CD4-positive, alpha-beta T cell treated with Interleukin-15 for 4 hours (primary cell): ENCODE results near the gene PCDHGA10.
"Not testable (repeated sequence)": the region's sequence is repeated elsewhere in the genome, so short reads cannot be mapped to it uniquely, and the experiment has no call there.

Source experiments
- DNase-seq: peaks from one replicate; pipeline ENCODE4 v3.0.0-alpha.2; 2020; ENCODE audit warnings: low spot score

The PCDHGA10 gene

GRCh38 chr5:141392429-141393198 is 20.2 kb upstream of the PCDHGA10 start, which contains the start of gene PCDHGA8:
Gene PCDHGA8 (plus strand): TSS chr5:141392633. CDS start chr5:141392814, 181 bp downstream.
- DNase-seq = no peak

GRCh38 chr5:141393267-141393666 is 19.5 kb upstream of the PCDHGA10 start:
- DNase-seq = no peak

GRCh38 chr5:141394401-141395187 is 18.2 kb upstream of the PCDHGA10 start:
- not testable (repeated sequence) for DNase-seq

GRCh38 chr5:141397756-141398551 is 14.8 kb upstream of the PCDHGA10 start, which contains the start of gene PCDHGB5:
Gene PCDHGB5 (plus strand): TSS chr5:141397947. CDS start chr5:141398128, 181 bp downstream.
- peak; percentile 31 for DNase-seq

GRCh38 chr5:141398608-141399007 is 14.2 kb upstream of the PCDHGA10 start:
- DNase-seq = no peak

- DNase-seq = no peak
These were observed 13.1 kb upstream of the PCDHGA10 start for GRCh38 chr5:141399555-141400258.

GRCh38 chr5:141402553-141403243 is 10.1 kb upstream of the PCDHGA10 start, which contains the start of gene PCDHGA9:
Gene PCDHGA9 (plus strand): TSS chr5:141402778. CDS start chr5:141402953, 175 bp downstream.
- no peak for DNase-seq

- DNase-seq = no peak
These were observed 9.4 kb upstream of the PCDHGA10 start for GRCh38 chr5:141403387-141403786.

GRCh38 chr5:141407790-141408505 is 4.8 kb upstream of the PCDHGA10 start, which contains the start of gene PCDHGB6:
Gene PCDHGB6 (plus strand): TSS chr5:141408021. CDS start chr5:141408203, 182 bp downstream.
- peak; percentile 26 for DNase-seq

- DNase-seq = no peak
These were observed 3.0 kb upstream of the PCDHGA10 start for GRCh38 chr5:141409598-141410306.

- DNase-seq = peak; percentile 23
These were observed 1.2 kb upstream of the PCDHGA10 start for GRCh38 chr5:141411575-141411974.

GRCh38 chr5:141413540-141414069 is 818 bp downstream of the PCDHGA10 start:
- DNase-seq = no peak

GRCh38 chr5:141414548-141415274 is 1.9 kb downstream of the PCDHGA10 start:
- DNase-seq = not testable (repeated sequence)

- not testable (repeated sequence) for DNase-seq
These were observed 2.5 kb downstream of the PCDHGA10 start for GRCh38 chr5:141415275-141415618.

GRCh38 chr5:141417494-141418172 is 4.8 kb downstream of the PCDHGA10 start, which contains the start of gene PCDHGB7:
Gene PCDHGB7 (plus strand): TSS chr5:141417677. CDS start chr5:141417860, 183 bp downstream.
- peak; percentile 32 for DNase-seq

- DNase-seq = no peak
These were observed 6.5 kb downstream of the PCDHGA10 start for GRCh38 chr5:141419074-141419880.
